ENCODE data around the gene DHCR7.

DNA sequence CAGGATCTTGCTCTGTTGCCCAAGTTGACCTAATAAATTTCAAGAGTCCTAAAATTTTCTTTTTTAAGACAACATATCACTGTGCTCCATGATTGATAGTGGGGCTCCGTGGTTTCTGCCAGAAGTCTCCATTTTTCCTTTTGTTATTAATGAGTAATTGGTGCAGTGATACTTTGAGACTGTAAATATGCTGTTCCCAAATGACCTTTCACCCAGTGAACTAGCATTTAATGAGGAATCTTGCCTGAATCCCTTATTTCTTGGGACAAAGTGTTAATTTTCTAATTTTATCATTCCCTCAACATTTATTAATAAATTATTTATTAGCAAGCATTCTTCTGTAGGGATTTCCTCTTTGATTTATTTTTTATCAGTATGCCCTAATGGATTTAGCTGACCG lies 2.3 kb upstream of the DHCR7 start:
- TF ChIP-seq, protein P1, sequence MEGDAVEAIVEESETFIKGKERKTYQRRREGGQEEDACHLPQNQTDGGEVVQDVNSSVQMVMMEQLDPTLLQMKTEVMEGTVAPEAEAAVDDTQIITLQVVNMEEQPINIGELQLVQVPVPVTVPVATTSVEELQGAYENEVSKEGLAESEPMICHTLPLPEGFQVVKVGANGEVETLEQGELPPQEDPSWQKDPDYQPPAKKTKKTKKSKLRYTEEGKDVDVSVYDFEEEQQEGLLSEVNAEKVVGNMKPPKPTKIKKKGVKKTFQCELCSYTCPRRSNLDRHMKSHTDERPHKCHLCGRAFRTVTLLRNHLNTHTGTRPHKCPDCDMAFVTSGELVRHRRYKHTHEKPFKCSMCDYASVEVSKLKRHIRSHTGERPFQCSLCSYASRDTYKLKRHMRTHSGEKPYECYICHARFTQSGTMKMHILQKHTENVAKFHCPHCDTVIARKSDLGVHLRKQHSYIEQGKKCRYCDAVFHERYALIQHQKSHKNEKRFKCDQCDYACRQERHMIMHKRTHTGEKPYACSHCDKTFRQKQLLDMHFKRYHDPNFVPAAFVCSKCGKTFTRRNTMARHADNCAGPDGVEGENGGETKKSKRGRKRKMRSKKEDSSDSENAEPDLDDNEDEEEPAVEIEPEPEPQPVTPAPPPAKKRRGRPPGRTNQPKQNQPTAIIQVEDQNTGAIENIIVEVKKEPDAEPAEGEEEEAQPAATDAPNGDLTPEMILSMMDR (IDR thresholded peaks at IDR 0.05), result no peak
- TF ChIP-seq POLR2A (IDR thresholded peaks at IDR 0.05), result no peak

All from Peyer's patch (tissue), 4 donors.